ENCODE results near the gene PLA2R1. TPM values are rescaled to one million over a fixed set of nuclear protein-coding genes. Genes with fewer than 3 reads are reported as not detected.
"Not testable (repeated sequence)": the region's sequence is repeated elsewhere in the genome, so short reads cannot be mapped to it uniquely, and the experiment has no call there.

Gene PLA2R1
- total RNA-seq, 8 experiments from 2014 or later: 0.05 to 31.2 (median 3.2) TPM

DNA sequence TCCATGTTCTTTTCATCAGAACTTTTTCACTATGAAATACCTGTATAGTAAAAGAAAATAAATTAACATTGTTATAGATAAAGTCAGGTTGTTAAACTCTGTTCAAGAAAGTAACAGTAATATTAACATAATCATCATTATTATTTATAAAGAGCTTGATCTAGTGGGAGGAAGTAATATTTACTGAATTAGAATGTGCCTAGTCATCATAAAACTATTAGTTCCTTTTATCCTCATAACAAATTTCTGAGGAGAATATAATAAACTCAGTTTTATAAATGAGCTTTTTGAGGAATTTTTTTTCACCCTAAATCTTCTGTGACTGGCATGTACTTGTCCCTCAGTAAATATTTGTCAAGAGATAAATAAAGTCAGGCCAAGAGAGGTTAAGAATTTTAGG, 78.4 kb downstream of the PLA2R1 start:
- no peak for ATAC-seq (replicated peaks in 6 of 8)
- in situ Hi-C loops (cut with MboI; ENCODE audit: low pct_unique_long_range_greater_than_20kb in 2 of 9, low sequenced_read_pairs in 9 of 9, unreplicated experiment in 9 of 9): no loop called here
- Histone ChIP-seq H3K4me3 (no peak overlapping the region), H3K27ac (no peak overlapping the region), H3K4me1 (replicated peaks in 1 of 2) (no peaks in the 10 kb centered on the region)

DNA sequence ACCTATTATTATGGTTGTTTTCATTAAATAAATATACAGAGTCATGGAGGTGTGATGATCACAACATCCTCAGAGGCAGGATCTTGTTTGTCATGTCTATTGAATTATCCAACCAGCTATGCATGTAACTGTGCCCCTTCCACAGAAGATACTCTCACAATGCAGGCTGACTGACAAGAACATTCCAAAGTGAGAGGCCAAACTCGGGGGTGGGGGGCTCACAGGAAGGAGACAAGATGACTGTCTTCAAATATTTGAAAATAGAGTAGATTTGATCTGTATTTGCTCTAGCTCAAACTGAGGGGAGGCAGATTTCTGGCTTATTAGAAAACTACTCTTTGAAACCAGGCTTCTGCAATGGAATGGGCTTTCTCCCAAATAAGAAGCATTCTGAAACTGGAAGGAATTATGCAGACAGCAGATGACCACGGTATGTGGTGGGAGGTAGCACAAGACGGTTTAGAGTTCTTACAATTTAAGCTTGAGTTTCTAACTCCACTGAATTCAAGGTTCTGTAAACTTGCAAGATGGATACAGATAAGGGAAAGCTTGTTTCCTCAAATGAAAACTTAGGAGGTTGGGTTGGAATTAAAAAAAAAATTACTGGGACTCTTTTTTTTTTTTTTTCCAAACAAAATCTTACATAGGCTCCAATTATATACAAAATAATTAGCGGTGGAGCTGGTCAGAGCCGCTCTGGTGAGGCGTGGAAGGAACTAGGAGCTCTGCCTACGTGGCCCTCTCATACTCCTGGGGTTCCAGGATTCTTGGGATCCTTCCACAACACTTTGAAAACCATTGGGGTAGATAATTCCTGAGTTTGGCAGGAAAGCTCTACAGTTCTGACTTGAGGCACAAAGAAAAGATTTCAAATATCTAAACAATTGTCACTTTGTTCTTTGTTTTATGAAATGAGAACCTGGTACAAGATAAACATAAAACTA, 79.3 kb downstream of the PLA2R1 start:
- peak in 3 of 8 experiments; percentile 14 to 34 (median 15) for ATAC-seq (replicated peaks in 6 of 8)
- Histone ChIP-seq H3K27ac (no peak overlapping the region), H3K4me3 (no peak overlapping the region), H3K4me1 (replicated peaks in 1 of 2) (no peaks in the 10 kb centered on the region)
- 19 to 100% (median 83%) methylated on average over 3 to 7 of the region's 7 CpGs; no CpG with 5 or more reads in 1 of the 10 experiments for WGBS, 10 experiments
- in situ Hi-C loops (cut with MboI; ENCODE audit: low pct_unique_long_range_greater_than_20kb in 2 of 9, low sequenced_read_pairs in 9 of 9, unreplicated experiment in 9 of 9): no loop called here

DNA sequence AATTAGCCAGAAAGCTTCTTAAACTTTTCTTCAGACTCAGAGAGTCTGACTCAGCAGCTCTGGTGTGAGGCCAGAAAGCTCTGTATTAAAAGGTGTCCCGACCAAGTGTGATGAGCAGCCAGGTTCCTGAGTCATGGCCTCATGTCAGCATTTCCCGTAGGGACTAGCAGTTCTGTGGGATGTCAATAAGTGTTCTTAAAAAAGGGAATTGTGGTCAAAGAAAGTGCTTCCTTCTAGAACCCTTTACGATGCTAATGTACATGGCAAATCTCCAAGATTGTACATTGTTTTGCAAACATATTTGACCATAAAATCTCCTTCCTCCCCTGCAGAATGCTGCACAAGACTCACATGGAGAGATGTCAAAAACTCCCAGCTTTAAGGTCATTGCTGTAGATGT, 80.1 kb downstream of the PLA2R1 start:
- ATAC-seq (replicated peaks in 6 of 8): peak in 3 of 8 experiments; percentile 71 to 83 (median 81)
- Histone ChIP-seq H3K4me3 (no peak overlapping the region), H3K4me1 (replicated peaks in 1 of 2) (no peaks in the 10 kb centered on the region), H3K27ac (no peak overlapping the region)
- 0 to 70% (median 62%) methylated on average over 1 to 3 of the region's 3 CpGs; no CpG with 5 or more reads in 5 of the 10 experiments for WGBS, 10 experiments
- in situ Hi-C loops (cut with MboI; ENCODE audit: low pct_unique_long_range_greater_than_20kb in 2 of 9, low sequenced_read_pairs in 9 of 9, unreplicated experiment in 9 of 9): no loop called here

DNA sequence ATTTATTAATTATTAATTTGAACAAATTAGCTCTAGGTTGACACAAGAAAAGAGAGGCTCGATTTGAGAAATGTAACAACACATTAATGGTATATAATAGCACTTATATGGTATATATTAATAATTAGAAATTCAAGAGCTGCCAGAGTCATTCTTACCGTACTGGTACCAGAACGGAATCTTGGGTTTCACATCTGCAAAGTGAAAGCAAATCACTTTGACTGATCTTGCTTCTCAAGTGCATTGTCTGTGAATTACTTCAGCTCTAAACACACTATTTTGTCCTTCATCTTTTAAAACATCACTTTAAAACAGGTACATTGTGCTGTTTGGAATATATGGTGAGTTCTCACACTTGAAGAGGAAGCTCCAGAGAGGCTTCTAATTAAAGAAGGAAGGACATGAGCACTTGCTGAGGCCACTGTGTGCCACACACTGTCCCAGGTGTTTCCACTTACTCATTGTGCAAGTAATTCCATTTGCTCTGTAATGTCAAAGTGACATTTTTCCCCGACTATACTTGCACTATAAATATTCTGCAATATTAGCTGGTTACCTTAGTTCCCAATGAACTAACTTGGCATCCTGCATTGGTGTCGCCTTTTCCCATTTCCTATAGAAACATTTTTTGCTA, 85.8 kb downstream of the PLA2R1 start:
- no peak for ATAC-seq (replicated peaks in 6 of 8)
- Histone ChIP-seq H3K27ac (no peak overlapping the region), H3K4me3 (no peak overlapping the region), H3K4me1 (replicated peaks in 1 of 2) (no peaks in the 10 kb centered on the region)
- WGBS, 10 experiments: 6 to 100% (median 82%) methylated on average over 1 to 5 of the region's 5 CpGs
- in situ Hi-C loops (cut with MboI; ENCODE audit: low pct_unique_long_range_greater_than_20kb in 2 of 9, low sequenced_read_pairs in 9 of 9, unreplicated experiment in 9 of 9): no loop called here

DNA sequence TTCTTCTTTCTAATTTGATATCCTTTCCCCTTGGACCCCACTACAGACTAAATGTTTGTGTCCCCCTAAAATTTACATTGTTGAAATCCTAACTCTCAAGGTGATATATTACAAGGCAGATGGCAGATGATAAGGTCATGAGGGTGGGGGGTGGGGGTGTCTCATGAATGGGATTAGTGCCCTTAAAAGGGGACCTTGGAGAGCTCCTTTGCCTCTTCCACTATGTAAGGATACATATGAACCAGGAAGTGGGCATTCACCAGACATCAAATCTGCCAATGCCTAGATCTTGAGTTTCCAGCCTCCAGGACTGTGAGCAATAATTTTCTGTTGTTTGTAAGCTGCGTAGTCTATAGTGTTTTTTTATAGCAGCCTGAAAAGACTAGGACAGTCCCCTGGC, 89.1 kb downstream of the PLA2R1 start:
- whole genome bisulfite sequencing, 10 experiments: 80 to 100% (median 92%) methylated on average over 1 of the region's 1 CpG; no CpG with 5 or more reads in 6 of the 10 experiments
- no peak for ATAC-seq (replicated peaks in 6 of 8)
- in situ Hi-C loops (cut with MboI; ENCODE audit: low pct_unique_long_range_greater_than_20kb in 2 of 9, low sequenced_read_pairs in 9 of 9, unreplicated experiment in 9 of 9): no loop called here
- Histone ChIP-seq H3K4me1 (replicated peaks in 1 of 2) (peaks cover 0 to 12% of the 10 kb centered on the region in 2 donors), H3K27ac (no peak overlapping the region), H3K4me3 (no peak overlapping the region)

DNA sequence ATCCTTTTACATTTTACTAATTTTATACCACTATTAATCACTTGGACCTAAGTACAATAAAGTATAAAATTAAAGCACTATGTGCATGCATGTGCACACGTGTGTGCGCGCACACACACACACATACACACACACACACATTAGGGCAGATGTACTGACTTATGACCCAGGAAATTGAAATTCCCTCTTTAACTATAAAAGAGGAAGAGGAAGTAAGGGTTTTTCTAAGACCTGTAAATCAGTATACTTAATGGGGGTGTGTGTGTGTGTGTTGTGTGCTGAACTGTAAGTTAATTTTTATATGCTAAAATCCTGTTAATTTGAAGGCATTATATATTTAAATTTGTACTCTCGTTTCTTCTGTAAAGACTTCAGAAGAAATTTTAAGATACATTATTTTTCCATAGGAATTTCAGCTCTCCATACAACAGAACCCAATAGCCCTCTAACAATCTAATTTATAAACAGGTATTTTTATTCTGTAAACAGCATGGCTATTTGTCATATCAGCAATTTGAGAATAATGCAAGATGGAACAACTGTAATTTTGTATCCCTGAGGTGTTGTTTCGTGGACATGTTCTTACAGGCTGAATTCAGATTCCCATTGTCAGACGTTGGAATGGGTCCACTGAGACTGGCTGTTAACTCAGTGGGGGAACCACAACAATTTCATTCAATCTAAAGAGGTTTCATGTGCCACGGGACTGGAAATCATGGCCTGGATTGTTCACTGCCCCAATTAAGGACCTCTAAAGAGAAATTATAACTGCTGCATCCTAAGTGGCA, 90.9 kb downstream of the PLA2R1 start:
- no peak overlapping the region for H3K27ac ChIP-seq
- no peak overlapping the region for H3K4me3 ChIP-seq
- 43 to 85% (median 76%) methylated on average over 1 to 6 of the region's 7 CpGs; no CpG with 5 or more reads in 1 of the 10 experiments for WGBS, 10 experiments
- ATAC-seq (replicated peaks in 6 of 8): no peak
- H3K4me1 ChIP-seq (replicated peaks in 1 of 2): peaks cover 2 to 14% of the 10 kb centered on the region in 2 donors
- in situ Hi-C loops (cut with MboI; ENCODE audit: low pct_unique_long_range_greater_than_20kb in 2 of 9, low sequenced_read_pairs in 9 of 9, unreplicated experiment in 9 of 9): no loop called here

DNA sequence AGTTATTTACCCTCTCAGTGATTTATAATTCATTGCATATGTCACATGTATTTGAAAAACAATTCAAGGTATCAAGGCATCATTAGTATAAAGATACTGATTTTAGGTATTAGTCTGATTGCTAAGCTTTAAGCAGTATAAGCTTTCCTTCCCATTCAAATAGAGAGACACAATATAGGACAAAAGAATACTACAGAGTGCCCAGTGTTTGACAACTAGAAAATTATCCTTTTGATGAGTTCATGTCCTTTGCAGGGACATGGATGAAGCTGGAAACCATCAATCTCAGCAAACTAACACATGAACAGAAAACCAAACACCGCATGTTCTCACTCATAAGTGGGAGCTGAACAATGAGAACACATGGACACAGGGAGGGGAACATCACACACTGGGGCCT, 91.9 kb downstream of the PLA2R1 start:
- H3K27ac ChIP-seq; in situ Hi-C loops (cut with MboI; ENCODE audit: low pct_unique_long_range_greater_than_20kb in 2 of 9, low sequenced_read_pairs in 9 of 9, unreplicated experiment in 9 of 9); H3K4me3 ChIP-seq: not testable (repeated sequence)
- H3K4me1 ChIP-seq (replicated peaks in 1 of 2): peaks cover 2 to 14% of the 10 kb centered on the region in 2 donors
- 71% methylated on average over 1 of the region's 1 CpG; no CpG with 5 or more reads in 9 of the 10 experiments for WGBS, 10 experiments
- peak in 4 of 8 experiments; percentile 38 to 61 (median 49) for ATAC-seq (replicated peaks in 6 of 8)

DNA sequence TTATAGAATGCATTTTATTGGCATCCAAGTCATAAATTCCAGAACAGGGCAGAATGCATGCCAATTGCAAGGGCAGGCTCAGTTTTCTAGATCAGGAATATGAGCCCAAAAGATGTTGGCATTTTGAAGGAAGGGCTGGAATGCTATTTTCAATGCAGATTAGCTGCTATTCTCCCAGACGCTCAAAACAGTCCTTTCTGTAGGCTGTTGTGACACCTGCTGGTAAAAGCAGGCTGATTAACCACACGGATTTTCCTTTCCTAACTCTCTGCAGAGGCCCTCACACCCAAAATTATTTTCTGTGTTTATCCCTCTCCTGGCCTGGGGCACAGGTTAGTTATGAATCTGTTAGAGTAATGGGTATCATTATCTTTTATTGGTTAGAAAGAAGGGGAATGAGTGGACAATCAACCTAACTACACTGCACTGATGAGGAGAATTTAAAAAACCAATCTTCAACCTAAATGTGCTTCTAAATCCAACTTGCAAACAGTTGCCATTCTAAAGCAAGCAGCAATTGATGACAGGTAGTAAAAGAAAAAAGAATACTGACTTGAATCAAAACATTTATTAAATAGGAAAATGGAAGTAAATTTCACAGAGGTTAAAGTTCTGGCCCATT, 94.0 kb downstream of the PLA2R1 start:
- WGBS, 10 experiments: 0% methylated on average over 1 to 2 of the region's 2 CpGs; no CpG with 5 or more reads in 4 of the 10 experiments
- Histone ChIP-seq H3K4me3 (no peak overlapping the region), H3K27ac (no peak overlapping the region), H3K4me1 (replicated peaks in 1 of 2) (peaks cover 2 to 14% of the 10 kb centered on the region in 2 donors)
- ATAC-seq (replicated peaks in 6 of 8): peak; percentile 77 to 99 (median 86)
- in situ Hi-C loops (cut with MboI; ENCODE audit: low pct_unique_long_range_greater_than_20kb in 2 of 9, low sequenced_read_pairs in 9 of 9, unreplicated experiment in 9 of 9): no loop called here

DNA sequence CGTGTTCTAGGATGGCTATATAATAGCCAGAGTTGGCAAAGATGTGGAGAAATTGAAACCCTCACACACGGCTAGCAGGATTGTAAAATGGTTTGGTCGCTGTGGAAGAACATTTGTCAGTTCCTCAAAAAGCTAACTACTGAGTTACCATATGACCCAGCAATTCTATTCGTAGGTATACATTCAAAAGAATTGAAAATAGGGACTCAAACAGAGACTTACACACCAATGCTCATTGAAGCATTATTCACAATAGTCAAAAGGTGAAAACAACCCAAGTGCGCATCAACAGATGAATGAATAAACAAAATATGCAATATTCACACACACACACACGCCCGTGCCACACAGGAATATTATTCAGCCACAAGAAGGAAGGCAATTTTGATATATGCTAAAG, 98.7 kb downstream of the PLA2R1 start:
- H3K4me1 ChIP-seq (replicated peaks in 1 of 2): peaks cover 2 to 5% of the 10 kb centered on the region in 2 donors
- no peak overlapping the region for H3K27ac ChIP-seq
- H3K4me3 ChIP-seq: no peak overlapping the region
- in situ Hi-C loops (cut with MboI; ENCODE audit: low pct_unique_long_range_greater_than_20kb in 2 of 9, low sequenced_read_pairs in 9 of 9, unreplicated experiment in 9 of 9): no loop called here
- WGBS, 10 experiments: 28 to 100% (median 81%) methylated on average over 2 to 7 of the region's 7 CpGs; no CpG with 5 or more reads in 1 of the 10 experiments
- ATAC-seq (replicated peaks in 6 of 8): peak in 2 of 8 experiments; percentile 18 to 30

DNA sequence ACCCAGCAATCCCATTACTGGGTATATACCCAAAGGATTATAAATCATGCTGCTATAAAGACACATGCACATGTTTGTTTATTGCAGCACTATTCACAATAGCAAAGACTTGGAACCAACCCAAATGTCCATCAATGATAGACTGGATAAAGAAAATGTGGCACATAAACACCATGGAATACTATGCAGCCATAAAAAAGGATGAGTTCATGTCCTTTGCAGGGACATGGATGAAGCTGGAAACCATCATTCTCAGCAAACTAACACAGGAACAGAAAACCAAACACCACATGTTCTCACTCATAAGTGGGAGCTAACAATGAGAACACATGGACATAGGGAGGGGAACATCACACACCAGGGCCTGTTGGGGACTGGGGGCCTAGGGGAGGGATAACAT, 99.9 kb downstream of the PLA2R1 start:
- H3K4me1 ChIP-seq (replicated peaks in 1 of 2); H3K4me3 ChIP-seq; in situ Hi-C loops (cut with MboI; ENCODE audit: low pct_unique_long_range_greater_than_20kb in 2 of 9, low sequenced_read_pairs in 9 of 9, unreplicated experiment in 9 of 9); ATAC-seq (replicated peaks in 6 of 8); H3K27ac ChIP-seq: not testable (repeated sequence)

DNA sequence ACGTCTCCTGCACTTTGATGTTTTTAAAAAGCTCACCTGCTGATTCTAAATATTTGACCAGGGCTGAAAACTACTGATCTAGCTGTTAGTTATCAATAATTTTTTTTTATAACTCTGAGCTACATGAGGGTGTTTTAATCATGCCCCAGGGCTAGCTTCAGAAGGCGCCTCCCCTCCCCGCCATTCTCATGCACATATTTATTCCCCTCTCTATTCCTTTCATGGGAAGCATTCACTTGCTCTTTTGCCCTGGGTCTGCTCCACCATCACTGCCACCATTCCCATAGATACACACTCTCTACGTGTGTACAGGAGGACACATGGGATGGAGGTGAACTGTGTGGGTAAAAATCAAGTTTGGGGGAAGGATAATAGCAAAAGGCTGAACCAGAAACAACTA, 101.0 kb downstream of the PLA2R1 start:
- 0 to 92% (median 44%) methylated on average over 1 to 4 of the region's 4 CpGs; no CpG with 5 or more reads in 2 of the 10 experiments for WGBS, 10 experiments
- in situ Hi-C loops (cut with MboI; ENCODE audit: low pct_unique_long_range_greater_than_20kb in 2 of 9, low sequenced_read_pairs in 9 of 9, unreplicated experiment in 9 of 9): no loop called here
- peak in 3 of 8 experiments; percentile 84 to 88 (median 87) for ATAC-seq (replicated peaks in 6 of 8)
- Histone ChIP-seq H3K4me3 (no peak overlapping the region), H3K27ac (no peak overlapping the region), H3K4me1 (replicated peaks in 1 of 2) (no peaks in the 10 kb centered on the region)

DNA sequence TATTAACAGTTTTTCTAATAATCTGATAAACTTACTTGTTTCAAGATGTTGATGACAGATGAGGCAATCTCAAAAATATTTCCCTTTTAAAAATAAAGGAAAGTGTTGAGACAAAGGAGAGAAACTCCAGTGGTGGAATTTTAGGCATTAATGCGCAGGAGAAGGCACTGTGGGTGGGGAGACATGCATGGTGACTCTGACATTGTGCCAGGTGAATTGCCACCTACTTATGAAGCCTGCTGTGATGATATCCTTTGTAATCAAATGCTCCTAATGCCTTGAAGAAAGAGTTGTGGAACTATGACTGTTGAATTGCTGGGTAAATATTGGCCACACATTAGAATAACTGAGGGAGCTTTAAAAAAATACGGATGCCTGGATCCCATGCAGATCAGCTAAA, 101.4 kb downstream of the PLA2R1 start:
- in situ Hi-C loops (cut with MboI; ENCODE audit: low pct_unique_long_range_greater_than_20kb in 2 of 9, low sequenced_read_pairs in 9 of 9, unreplicated experiment in 9 of 9): no loop called here
- WGBS, 10 experiments: 0 to 100% (median 75%) methylated on average over 1 to 2 of the region's 2 CpGs; no CpG with 5 or more reads in 3 of the 10 experiments
- ATAC-seq (replicated peaks in 6 of 8): peak in 3 of 8 experiments; percentile 46 to 80 (median 53)
- H3K27ac ChIP-seq: no peak overlapping the region
- no peaks in the 10 kb centered on the region for H3K4me1 ChIP-seq (replicated peaks in 1 of 2)
- H3K4me3 ChIP-seq: no peak overlapping the region
